CD4-positive, CD25-positive, alpha-beta regulatory T cell (primary cell): ENCODE results near the gene UBE2M. TPM values are rescaled to one million over a fixed set of nuclear protein-coding genes. Genes with fewer than 3 reads are reported as not detected.

ENCODE experiments used
- ATAC-seq, 2 donors: fragments of 150-1000 bp; cut with Tn5 transposase; one replicate each; pipeline ENCODE4 v1.10.0; 2021; ENCODE audit warnings: low read depth in 2 of 2, moderate number of reproducible peaks in 2 of 2, moderate library complexity in 1 of 2
- DNase-seq, 3 donors: peaks; one replicate each; pipeline versions ENCODE4 v3.0.0 to v3.0.0-alpha.2; 2012 to 2022; ENCODE audit warnings: mixed read lengths in 1 of 3
- H3K27ac ChIP-seq: one replicate; pipeline ENCODE4 v1.7.0; 2013; ENCODE audit warnings: mild to moderate bottlenecking, low read length; ENCODE audit not compliant: insufficient read depth, poor library complexity, severe bottlenecking
- H3K27me3 ChIP-seq: one replicate; pipeline ENCODE4 v1.7.0; 2013; ENCODE audit warnings: low read length; ENCODE audit not compliant: control insufficient read depth, insufficient read depth
- H3K36me3 ChIP-seq: one replicate; pipeline ENCODE4 v1.7.0; 2013; ENCODE audit warnings: mild to moderate bottlenecking, low read length, moderate library complexity; ENCODE audit not compliant: control insufficient read depth, insufficient read depth
- H3K4me1 ChIP-seq: 2 replicates; pipeline ENCODE4 v1.7.0; 2013; ENCODE audit warnings: mild to moderate bottlenecking, low read length; ENCODE audit not compliant: insufficient read depth, control insufficient read depth, poor library complexity, severe bottlenecking
- H3K4me3 ChIP-seq: one replicate; pipeline ENCODE4 v1.7.0; 2013; ENCODE audit warnings: low read depth, mild to moderate bottlenecking, low read length, moderate library complexity
- H3K9me3 ChIP-seq, 2 experiments: 1 replicate in 1 of 2; 2 replicates in 1 of 2; pipeline ENCODE4 v1.7.0; 2013; ENCODE audit warnings: low read length in 2 of 2, mild to moderate bottlenecking in 1 of 2, moderate library complexity in 1 of 2; ENCODE audit not compliant: control insufficient read depth in 2 of 2
- H3K27ac Mint-ChIP-seq, 3 donors: one replicate each; pipeline ENCODE4 v1.8.0; 2020 to 2022; ENCODE audit warnings: mild to moderate bottlenecking in 3 of 3, mixed read lengths in 3 of 3, moderate library complexity in 2 of 3
- H3K27me3 Mint-ChIP-seq: one replicate; pipeline ENCODE4 v1.8.0; 2022; ENCODE audit warnings: mild to moderate bottlenecking, mixed read lengths
- H3K36me3 Mint-ChIP-seq: one replicate; pipeline ENCODE4 v1.8.0; 2020; ENCODE audit warnings: mixed read lengths
- H3K4me1 Mint-ChIP-seq, 4 donors: one replicate each; pipeline ENCODE4 v1.8.0; 2020 to 2022; ENCODE audit warnings: mixed read lengths in 4 of 4, mild to moderate bottlenecking in 1 of 4
- H3K4me3 Mint-ChIP-seq, 4 donors: one replicate each; pipeline ENCODE4 v1.8.0; 2020 to 2022; ENCODE audit warnings: mild to moderate bottlenecking in 4 of 4, mixed read lengths in 4 of 4, moderate library complexity in 3 of 4
- H3K9me3 Mint-ChIP-seq, 7 donors: one replicate each; pipeline ENCODE4 v1.8.0; 2020 to 2022; ENCODE audit warnings: mixed read lengths in 7 of 7, mild to moderate bottlenecking in 3 of 7, moderate library complexity in 2 of 7
- polyA plus RNA-seq, 4 donors: library from polyadenylated mRNA; unstranded; fragments of 300-500 nt; fragmentation: Illumina TruSeq; gene quantifications; one replicate each; pipeline ENCODE4 v1.2.3, GENCODE V29; 2021
- total RNA-seq: library from RNA; stranded (reverse); gene quantifications from one replicate; pipeline ENCODE4 v1.2.3, GENCODE V29; 2022

UBE2M gene
- total and polyA plus RNA-seq, 5 donors from 2014 or later, result 8.7 to 50.2 (median 15.8) TPM

- H3K4me3 Mint-ChIP-seq, result peak overlapping the region; percentile 95 to 99 (median 97)
- H3K27me3 Mint-ChIP-seq, result no peaks in the 10 kb centered on the region
- Histone ChIP-seq H3K27ac (peak overlapping the region; percentile 87), H3K4me1 (peaks cover 26% of the 10 kb centered on the region), H3K9me3 (no peaks in the 10 kb centered on the region), H3K36me3 (peaks cover 4% of the 10 kb centered on the region), H3K4me3 (peak overlapping the region; percentile 65), H3K27me3 (no peaks in the 10 kb centered on the region)
- peaks cover 7 to 53% (median 25%) of the 10 kb centered on the region in 4 donors for H3K4me1 Mint-ChIP-seq
- peaks cover 0 to 1% (median 0%) of the 10 kb centered on the region in 7 donors for H3K9me3 Mint-ChIP-seq
- ATAC-seq, result no peak
- no peaks in the 10 kb centered on the region for H3K36me3 Mint-ChIP-seq
- peak overlapping the region; percentile 95 to 99 (median 97) for H3K27ac Mint-ChIP-seq
- DNase-seq, result peak; percentile 28 to 69 (median 33)
Observed at GRCh38 chr19:58519087-58519354, 39.4 kb downstream of the UBE2M start.

- H3K9me3 Mint-ChIP-seq, result peaks cover 0 to 1% (median 0%) of the 10 kb centered on the region in 7 donors
- DNase-seq, result no peak
Observed at GRCh38 chr19:58518256-58519086, 39.9 kb downstream of the UBE2M start.

GRCh38 chr19:58516964-58517833 is 41.2 kb downstream of the UBE2M start:
- peak overlapping the region in 1 of 4 donors; percentile 90 for H3K4me3 Mint-ChIP-seq
- H3K36me3 Mint-ChIP-seq, result no peaks in the 10 kb centered on the region
- H3K27ac ChIP-seq, result no peak overlapping the region
- peaks cover 34% of the 10 kb centered on the region for H3K4me1 ChIP-seq
- peaks cover 0 to 1% (median 0%) of the 10 kb centered on the region in 7 donors for H3K9me3 Mint-ChIP-seq
- DNase-seq (no peak), ATAC-seq (no peak)
- H3K27me3 Mint-ChIP-seq, result no peaks in the 10 kb centered on the region
- H3K4me3 ChIP-seq, result no peak overlapping the region
- peaks cover 7 to 58% (median 24%) of the 10 kb centered on the region in 4 donors for H3K4me1 Mint-ChIP-seq
- H3K9me3 ChIP-seq, result no peaks in the 10 kb centered on the region
- H3K27ac Mint-ChIP-seq, result no peak overlapping the region
- H3K36me3 ChIP-seq, result peaks cover 4% of the 10 kb centered on the region
- no peaks in the 10 kb centered on the region for H3K27me3 ChIP-seq

More at GRCh38 chr19:58518256-58519086, 39.9 kb downstream of the UBE2M start:
- H3K27me3 Mint-ChIP-seq, result no peaks in the 10 kb centered on the region
- peak overlapping the region; percentile 65 for H3K4me3 ChIP-seq
- no peak for ATAC-seq
- no peaks in the 10 kb centered on the region for H3K9me3 ChIP-seq
- peak overlapping the region; percentile 95 to 99 (median 97) for H3K27ac Mint-ChIP-seq
- H3K36me3 Mint-ChIP-seq, result no peaks in the 10 kb centered on the region
- peaks cover 7 to 58% (median 25%) of the 10 kb centered on the region in 4 donors for H3K4me1 Mint-ChIP-seq
- H3K4me1 ChIP-seq, result peaks cover 31% of the 10 kb centered on the region
- H3K36me3 ChIP-seq, result peaks cover 4% of the 10 kb centered on the region
- peak overlapping the region; percentile 95 to 99 (median 97) for H3K4me3 Mint-ChIP-seq
- peak overlapping the region; percentile 87 for H3K27ac ChIP-seq
- H3K27me3 ChIP-seq, result no peaks in the 10 kb centered on the region

- no peak for DNase-seq
- Mint-ChIP-seq H3K4me3 (peak overlapping the region in 2 of 4 donors; percentile 27 to 82), H3K27me3 (no peaks in the 10 kb centered on the region)
Observed at GRCh38 chr19:58516246-58516836, 42.1 kb downstream of the UBE2M start.

GRCh38 chr19:58515259-58515658 is 43.2 kb downstream of the UBE2M start:
- Mint-ChIP-seq H3K9me3 (no peaks in the 10 kb centered on the region), H3K27ac (peak overlapping the region in 1 of 3 donors; percentile 80), H3K36me3 (no peaks in the 10 kb centered on the region), H3K27me3 (no peaks in the 10 kb centered on the region), H3K4me3 (peak overlapping the region in 3 of 4 donors; percentile 22 to 82 (median 77)), H3K4me1 (peaks cover 4 to 53% (median 21%) of the 10 kb centered on the region in 4 donors)
- H3K27me3 ChIP-seq, result no peaks in the 10 kb centered on the region
- H3K9me3 ChIP-seq, result no peaks in the 10 kb centered on the region
- DNase-seq (no peak), ATAC-seq (no peak)
- H3K4me3 ChIP-seq, result no peak overlapping the region
- H3K4me1 ChIP-seq, result peaks cover 34% of the 10 kb centered on the region
- peaks cover 4% of the 10 kb centered on the region for H3K36me3 ChIP-seq
- no peak overlapping the region for H3K27ac ChIP-seq

More at GRCh38 chr19:58516246-58516836, 42.1 kb downstream of the UBE2M start:
- no peak for ATAC-seq
- Histone ChIP-seq H3K4me1 (peaks cover 34% of the 10 kb centered on the region), H3K27me3 (no peaks in the 10 kb centered on the region), H3K36me3 (peaks cover 4% of the 10 kb centered on the region), H3K27ac (no peak overlapping the region), H3K4me3 (no peak overlapping the region), H3K9me3 (no peaks in the 10 kb centered on the region)
- peaks cover 0 to 1% (median 0%) of the 10 kb centered on the region in 7 donors for H3K9me3 Mint-ChIP-seq
- no peak overlapping the region for H3K27ac Mint-ChIP-seq
- H3K4me1 Mint-ChIP-seq, result peaks cover 5 to 55% (median 24%) of the 10 kb centered on the region in 4 donors
- no peaks in the 10 kb centered on the region for H3K36me3 Mint-ChIP-seq

GRCh38 chr19:58514564-58515022 is 43.8 kb downstream of the UBE2M start:
- no peak for ATAC-seq
- Mint-ChIP-seq H3K36me3 (no peaks in the 10 kb centered on the region), H3K9me3 (no peaks in the 10 kb centered on the region), H3K27ac (peak overlapping the region in 2 of 3 donors; percentile 76 to 82), H3K4me1 (peaks cover 4 to 46% (median 17%) of the 10 kb centered on the region in 4 donors), H3K4me3 (peak overlapping the region; percentile 61 to 85 (median 81)), H3K27me3 (no peaks in the 10 kb centered on the region)
- Histone ChIP-seq H3K4me3 (peak overlapping the region; percentile 32), H3K27ac (peak overlapping the region; percentile 14), H3K36me3 (peaks cover 4% of the 10 kb centered on the region), H3K27me3 (no peaks in the 10 kb centered on the region), H3K9me3 (no peaks in the 10 kb centered on the region), H3K4me1 (peaks cover 34% of the 10 kb centered on the region)
- DNase-seq, result no peak
